HG02763 (cell line): ENCODE results near the gene CCDC68.

Experiments
- ATAC-seq: cut with Tn5 transposase; IDR thresholded peaks from one replicate; pipeline ENCODE4 v1.9.1; 2021; ENCODE audit warnings: mild to moderate bottlenecking, moderate library complexity; ENCODE audit not compliant: unreplicated experiment

The CCDC68 gene

DNA sequence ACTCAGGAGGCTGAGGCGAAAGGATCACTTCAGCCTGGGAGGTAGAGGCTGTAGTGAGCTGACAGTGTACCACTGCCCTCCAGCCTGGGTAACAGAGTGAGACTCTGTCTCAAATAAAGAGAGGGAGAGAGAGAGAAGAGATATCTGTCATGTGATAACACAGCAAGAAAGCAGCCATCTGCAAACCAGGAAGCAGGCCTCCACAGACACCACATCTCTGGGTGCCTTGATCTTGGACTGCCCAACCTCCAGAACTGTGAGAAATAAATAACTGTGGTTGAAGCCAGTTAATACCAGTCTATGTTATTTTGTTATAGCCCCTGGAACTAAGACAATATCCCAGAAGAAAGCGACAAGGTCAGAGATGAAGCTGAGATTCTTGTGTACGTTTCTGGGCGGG, 2.6 kb upstream of the CCDC68 start:
- ATAC-seq = no peak

GRCh38 chr18:54961016-54961423, 1.8 kb upstream of the CCDC68 start:
- no peak for ATAC-seq

DNA sequence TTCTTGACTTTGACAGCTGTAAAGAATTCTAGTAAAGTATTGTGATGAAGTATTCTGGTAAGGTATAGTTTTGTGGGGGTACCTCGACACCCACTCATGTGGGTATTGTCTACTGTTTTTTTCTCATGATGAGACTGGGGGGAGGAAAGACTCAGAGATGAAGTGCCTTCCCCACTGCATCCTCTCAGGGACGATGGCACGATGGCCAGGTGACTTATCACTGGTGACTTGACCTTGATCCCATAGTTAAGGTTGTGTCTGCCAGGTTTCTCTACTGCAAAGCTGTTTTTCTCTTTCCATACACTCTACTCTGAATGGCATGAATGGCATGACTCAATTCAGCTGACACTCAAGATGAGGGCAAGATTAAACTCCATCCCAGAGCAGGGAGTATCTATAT, 936 bp upstream of the CCDC68 start:
- no peak for ATAC-seq

DNA sequence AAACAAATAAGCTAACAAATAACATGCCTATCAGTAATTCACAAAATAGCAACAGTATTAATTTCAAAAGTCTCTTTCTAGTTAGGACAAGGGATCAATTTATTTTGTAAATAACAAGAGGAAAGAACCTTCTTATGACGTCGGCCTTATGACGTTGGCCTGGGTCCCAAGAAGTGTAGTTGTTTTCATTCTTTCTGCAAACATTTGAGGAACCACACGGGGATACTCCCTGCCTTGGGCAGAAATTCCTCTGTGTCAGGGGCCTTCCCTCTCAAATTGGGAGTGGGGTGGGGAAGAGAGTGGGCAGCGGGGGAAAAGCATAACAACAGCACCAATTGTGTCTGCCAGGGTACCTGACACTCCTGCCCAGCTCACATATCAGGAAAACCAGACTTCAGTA, 1.3 kb downstream of the CCDC68 start:
- ATAC-seq = no peak

GRCh38 chr18:54957296-54957832, 1.9 kb downstream of the CCDC68 start:
- ATAC-seq = no peak

DNA sequence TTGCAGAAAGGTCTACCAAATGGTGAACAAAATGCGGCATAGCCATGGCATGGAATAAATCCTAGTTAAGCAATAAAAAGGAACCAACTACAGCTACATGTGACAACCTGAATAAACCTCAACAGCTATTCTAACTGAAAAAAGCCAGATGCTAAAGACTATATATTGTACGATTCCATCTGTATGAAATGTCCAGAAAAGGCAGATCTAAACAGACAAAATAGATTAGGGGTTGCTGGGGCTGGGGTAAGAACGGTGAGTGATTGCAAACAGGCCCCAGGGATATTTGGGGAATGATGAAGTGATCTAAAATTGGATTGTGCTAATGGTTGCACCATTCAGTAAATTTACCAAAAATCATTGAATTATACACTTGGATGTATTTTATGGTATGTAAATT, 2.8 kb downstream of the CCDC68 start:
- ATAC-seq = no peak

DNA sequence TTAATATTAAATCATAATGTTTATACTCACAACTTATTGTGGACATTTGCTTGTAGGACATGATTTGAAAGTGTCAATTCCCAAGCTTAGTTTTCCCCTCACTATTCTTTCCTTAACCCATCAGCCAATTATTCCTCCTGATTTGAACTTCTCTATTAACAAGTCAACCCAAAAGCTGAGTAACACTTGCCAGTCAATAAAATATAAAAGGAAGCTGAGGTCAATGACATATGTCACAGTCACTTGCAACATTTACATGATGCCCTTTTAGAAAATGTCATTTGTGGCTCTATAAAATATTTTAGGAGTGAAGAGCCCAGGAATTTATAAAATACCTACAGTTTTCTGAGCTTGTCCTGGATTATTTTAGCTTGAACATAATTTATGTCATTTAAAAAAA, 7.2 kb downstream of the CCDC68 start:
- no peak for ATAC-seq

- ATAC-seq = no peak
These were observed 9.0 kb downstream of the CCDC68 start for GRCh38 chr18:54950221-54950620.

GRCh38 chr18:54949588-54949987, 9.7 kb downstream of the CCDC68 start:
- ATAC-seq = no peak

DNA sequence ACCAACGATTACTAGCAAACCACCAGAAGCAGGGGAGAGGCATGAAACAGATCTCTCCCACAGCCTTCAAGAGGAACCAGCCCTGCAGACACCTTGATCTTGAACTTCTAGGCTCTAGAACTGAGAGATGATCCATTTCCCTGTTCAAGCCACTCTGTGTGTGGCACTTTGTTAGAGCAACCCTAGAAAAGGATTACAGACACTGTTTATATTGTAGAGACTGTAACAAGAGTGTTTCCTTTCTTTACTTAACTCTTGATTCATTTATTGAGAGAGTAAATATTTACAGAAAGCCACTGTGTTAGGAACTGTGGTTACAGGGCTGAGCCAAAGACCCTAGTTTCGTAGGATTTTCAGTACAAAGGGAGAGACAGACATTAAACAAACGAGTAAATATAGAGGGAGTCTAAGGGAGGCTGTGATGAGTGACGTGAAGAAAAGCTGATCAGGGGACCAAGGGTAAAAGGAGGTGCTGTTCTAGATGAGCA, 10.9 kb downstream of the CCDC68 start:
- ATAC-seq = no peak

- ATAC-seq = no peak
These were observed 12.2 kb downstream of the CCDC68 start for GRCh38 chr18:54947091-54947490.

DNA sequence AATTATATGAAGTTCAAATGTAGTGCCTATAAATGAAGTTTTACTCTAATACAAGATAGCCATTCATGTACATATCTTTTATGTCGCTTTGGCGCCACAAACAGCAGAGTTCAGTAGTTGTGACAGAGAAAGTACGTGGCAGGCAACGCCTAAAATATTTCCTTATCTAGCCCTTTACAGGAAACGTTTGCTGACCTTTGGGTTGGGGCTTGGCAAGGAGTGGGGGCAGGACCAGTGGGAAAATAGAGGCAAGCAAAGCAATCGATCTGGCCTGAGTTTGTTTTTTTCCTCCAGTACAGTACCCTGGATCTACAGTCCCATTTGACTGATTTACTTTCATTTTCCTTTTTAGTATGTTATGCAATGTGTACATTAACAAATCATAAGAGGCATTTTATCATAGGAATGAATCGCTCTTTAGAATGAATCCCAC, 13.1 kb downstream of the CCDC68 start:
- ATAC-seq = peak; percentile 70

GRCh38 chr18:54945576-54946125, 13.6 kb downstream of the CCDC68 start:
- ATAC-seq = no peak

DNA sequence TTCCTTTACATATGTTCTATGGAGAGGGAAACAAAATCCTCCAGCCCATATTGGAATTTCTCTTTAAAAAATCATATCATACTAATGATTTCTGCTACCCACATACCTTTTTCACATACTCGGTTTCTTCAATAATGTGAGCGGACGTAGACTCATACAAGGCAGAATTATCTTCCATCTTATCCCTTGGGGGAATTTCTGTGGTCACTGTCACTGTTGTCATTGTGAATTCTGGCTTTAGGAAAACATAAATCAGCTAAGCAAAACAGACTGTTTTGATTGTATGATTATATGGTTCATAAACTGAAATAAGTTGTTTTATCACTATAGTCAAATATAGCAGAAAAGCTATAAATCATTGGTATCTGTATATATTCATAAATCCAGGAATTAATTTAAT, 16.7 kb downstream of the CCDC68 start:
- ATAC-seq = no peak

DNA sequence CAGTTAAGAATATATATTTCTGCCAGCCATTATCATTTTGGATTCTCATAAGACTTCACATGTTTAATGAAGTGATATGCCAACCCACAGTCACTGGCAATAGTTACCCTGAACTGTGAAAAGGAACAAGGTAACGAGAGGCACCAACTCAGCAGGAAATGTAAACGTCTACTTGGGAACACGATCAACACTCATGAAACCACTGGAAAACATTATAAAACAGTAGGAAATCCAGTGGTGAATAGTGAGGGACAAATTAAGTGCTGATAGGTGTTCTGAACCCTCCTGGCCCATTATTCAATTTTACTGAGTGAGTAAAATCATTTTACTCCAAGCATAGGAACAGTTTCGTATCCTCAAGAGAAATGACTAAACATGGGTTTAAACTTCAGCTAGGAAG, 17.1 kb downstream of the CCDC68 start:
- no peak for ATAC-seq

GRCh38 chr18:54939361-54939917, 19.8 kb downstream of the CCDC68 start:
- ATAC-seq = no peak

GRCh38 chr18:54938506-54938905, 20.8 kb downstream of the CCDC68 start:
- ATAC-seq = no peak

- ATAC-seq = no peak
These were observed 26.8 kb downstream of the CCDC68 start for GRCh38 chr18:54932472-54932871.

DNA sequence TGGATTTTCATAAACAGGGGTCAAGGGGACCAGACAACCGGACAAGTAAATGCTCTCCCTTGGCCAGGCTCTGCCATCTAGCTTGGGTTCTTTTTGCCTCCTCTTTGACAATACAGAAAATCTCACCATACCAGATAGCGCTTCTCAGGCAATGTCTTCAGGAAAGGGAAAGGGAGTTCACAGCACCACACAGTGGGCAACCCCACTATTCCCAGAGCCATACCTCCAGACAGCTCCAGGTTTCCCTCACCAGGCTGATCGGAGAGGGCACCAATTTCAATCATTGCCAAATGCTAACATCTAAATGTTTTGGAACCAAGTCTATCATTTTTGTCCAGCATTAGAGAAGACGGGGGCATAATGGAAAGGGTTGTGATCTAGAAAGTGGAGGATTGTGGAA, 28.1 kb downstream of the CCDC68 start:
- ATAC-seq = no peak

DNA sequence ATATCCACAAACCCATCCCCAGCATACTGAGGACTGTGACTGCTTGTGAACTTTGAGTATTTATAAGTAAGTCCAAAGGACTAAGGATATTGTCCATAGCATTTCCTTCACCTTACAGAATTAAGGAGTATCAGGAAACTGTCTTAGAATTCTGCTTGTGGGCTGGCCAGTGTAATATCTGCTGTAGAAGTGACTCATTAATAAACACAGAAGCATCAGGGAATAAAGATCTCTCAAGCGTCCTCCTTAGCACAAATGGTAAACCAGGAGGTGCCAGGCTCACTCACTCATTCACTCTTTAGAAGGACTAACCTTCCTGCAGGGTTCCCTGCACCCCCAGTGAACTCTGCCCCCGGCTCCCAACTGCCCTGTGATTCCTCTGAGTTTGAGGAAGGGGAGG, 31.0 kb downstream of the CCDC68 start:
- no peak for ATAC-seq

DNA sequence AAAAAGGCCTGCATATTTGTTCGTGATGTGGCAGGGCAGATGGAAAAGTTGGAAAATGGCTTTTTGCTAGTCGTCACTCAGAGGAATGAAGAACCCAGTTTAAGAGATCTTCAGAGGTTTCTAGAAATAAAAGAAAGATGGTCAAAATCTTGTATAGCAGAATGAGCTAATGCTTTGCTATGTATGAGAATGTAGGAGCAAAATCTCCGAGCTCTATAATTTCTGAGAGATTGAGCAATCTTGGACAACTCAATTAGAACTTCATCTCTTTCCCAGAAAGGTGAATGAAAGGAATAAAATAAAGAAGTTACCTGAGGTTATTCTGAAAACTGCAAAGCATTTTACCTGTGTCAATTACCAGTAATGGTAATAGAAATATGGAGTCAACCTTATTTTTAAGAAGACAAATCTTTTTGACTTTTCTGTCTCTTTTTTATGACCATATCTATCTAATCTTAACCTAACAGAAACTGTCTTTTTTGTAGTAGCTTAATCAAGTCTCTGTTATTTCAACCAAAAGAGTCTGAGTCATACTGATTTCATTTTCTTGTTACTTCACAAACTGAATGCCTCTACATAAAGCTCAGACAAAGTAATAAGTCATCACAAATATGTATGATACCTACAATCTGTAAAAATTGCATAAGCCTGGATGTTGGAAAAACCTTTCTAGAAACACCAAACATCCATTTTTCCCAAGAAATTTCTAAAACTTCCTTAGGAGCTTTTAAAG, 32.5 kb downstream of the CCDC68 start:
- ATAC-seq = no peak

GRCh38 chr18:54924948-54925347, 34.3 kb downstream of the CCDC68 start:
- no peak for ATAC-seq
